NB4 (cell line): ENCODE data around the gene RPL41.

Experiments
- DNase-seq: peaks from one replicate; pipeline ENCODE4 v3.0.0; 2010; ENCODE audit warnings: low read depth
- H3K4me3 ChIP-seq: one replicate; pipeline ENCODE4 v1.5.1; 2011; ENCODE audit warnings: mild to moderate bottlenecking, low read depth, low read length, moderate library complexity
- MYC ChIP-seq: IDR thresholded peaks from 2 replicates; pipeline ENCODE4 v1.6.1; 2011; ENCODE audit warnings: low read depth, low read length
- POLR2A ChIP-seq: IDR thresholded peaks from 2 replicates; pipeline ENCODE4 v1.6.1; 2011; ENCODE audit warnings: mild to moderate bottlenecking; ENCODE audit not compliant: insufficient read length; ENCODE audit errors: extremely low read depth
- TF ChIP-seq, protein P1 (sequence below): IDR thresholded peaks from 2 replicates; pipeline ENCODE4 v1.6.1; 2011; ENCODE audit warnings: low read depth, low read length
- TF ChIP-seq, protein P2 (sequence below): IDR thresholded peaks from one replicate; pipeline ENCODE4 v1.5.1; 2012; ENCODE audit warnings: low read depth, low read length

RPL41 gene

DNA sequence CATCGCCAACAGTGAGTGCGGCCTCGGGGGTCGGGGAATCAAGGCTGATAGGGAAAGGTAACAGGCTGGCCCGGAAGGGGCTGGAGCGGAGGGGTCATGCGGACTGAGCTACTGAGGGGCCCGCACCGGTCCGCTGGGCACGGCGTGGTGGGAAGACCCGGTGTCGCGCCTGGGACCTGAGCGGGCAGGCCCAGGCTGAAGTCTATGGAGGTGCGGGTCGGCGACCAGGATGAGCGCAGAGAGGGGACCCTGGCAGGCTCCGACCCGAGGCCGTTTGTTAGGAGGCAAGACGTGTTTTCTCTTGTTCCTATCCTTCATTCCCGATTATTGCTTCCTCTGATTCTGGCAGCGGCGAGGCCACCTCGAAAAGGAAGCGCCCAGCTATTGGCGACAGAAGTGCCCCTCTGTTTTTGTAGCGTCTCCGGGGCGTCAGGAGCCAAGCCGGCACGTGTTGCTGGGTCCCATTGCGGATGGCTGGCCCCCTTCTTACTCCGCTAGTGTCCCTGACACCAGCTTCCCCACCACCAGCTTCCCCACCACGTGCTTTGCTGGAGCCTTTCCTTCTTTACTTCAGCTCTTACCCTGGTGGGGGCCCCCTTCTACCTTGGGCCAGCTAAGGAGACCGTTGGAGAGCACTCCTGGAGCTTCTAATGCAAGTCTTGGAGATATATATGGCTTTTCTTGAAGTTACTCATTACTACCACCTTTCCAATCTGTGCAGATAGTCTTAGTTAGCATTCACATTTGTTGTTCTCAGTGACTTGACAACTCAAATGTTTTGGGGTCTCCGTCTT is 11.4 kb upstream of the RPL41 start:
- TF ChIP-seq, protein P1, sequence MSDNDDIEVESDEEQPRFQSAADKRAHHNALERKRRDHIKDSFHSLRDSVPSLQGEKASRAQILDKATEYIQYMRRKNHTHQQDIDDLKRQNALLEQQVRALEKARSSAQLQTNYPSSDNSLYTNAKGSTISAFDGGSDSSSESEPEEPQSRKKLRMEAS, result peak; percentile 96
- no peak for TF ChIP-seq POLR2A
- TF ChIP-seq MYC, result peak; percentile 92
- TF ChIP-seq, protein P2, sequence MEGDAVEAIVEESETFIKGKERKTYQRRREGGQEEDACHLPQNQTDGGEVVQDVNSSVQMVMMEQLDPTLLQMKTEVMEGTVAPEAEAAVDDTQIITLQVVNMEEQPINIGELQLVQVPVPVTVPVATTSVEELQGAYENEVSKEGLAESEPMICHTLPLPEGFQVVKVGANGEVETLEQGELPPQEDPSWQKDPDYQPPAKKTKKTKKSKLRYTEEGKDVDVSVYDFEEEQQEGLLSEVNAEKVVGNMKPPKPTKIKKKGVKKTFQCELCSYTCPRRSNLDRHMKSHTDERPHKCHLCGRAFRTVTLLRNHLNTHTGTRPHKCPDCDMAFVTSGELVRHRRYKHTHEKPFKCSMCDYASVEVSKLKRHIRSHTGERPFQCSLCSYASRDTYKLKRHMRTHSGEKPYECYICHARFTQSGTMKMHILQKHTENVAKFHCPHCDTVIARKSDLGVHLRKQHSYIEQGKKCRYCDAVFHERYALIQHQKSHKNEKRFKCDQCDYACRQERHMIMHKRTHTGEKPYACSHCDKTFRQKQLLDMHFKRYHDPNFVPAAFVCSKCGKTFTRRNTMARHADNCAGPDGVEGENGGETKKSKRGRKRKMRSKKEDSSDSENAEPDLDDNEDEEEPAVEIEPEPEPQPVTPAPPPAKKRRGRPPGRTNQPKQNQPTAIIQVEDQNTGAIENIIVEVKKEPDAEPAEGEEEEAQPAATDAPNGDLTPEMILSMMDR, result peak; percentile 26
- H3K4me3 ChIP-seq, result peak overlapping the region; percentile 100
- peak; percentile 71 for DNase-seq

DNA sequence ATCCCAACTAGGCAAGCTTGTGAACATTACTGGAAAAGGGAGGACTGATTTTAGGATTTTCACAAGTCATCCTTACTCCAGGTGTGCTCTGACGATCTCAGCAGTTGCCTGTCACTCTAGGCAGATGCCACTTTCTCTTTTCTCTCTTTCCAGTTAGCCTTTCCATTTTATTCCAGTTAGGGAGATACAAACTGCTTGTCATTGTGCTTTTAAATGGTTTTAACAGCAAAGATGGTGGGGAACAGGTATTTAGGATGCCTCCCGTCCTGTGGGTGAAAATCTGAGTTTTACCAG is 10.9 kb upstream of the RPL41 start:
- DNase-seq, result no peak
- peak overlapping the region; percentile 100 for H3K4me3 ChIP-seq
- TF ChIP-seq, protein P2, result no peak
- no peak for TF ChIP-seq MYC
- TF ChIP-seq, protein P1, result no peak
- TF ChIP-seq POLR2A, result no peak

DNA sequence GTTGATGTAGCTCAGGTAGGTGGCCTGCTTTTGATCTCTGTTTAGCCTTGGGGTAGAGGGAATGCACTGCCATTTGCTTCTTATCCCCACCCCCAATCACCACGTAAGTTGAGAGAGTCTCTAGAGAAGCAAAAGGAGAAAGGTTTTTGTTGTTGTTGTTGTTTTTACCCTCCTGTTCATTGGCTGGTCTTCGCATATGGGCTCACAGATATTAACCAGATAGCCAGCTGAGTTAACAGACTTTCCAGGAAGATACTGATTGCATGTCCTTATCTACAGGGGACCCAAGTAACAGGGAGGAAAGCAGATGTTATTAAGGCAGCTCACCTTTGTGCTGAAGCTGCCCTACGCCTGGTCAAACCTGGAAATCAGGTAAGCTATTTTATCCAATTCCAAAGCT is 9.2 kb upstream of the RPL41 start:
- TF ChIP-seq MYC (no peak), POLR2A (no peak)
- TF ChIP-seq, protein P2, result no peak
- TF ChIP-seq, protein P1, result no peak
- peak overlapping the region; percentile 100 for H3K4me3 ChIP-seq
- no peak for DNase-seq

DNA sequence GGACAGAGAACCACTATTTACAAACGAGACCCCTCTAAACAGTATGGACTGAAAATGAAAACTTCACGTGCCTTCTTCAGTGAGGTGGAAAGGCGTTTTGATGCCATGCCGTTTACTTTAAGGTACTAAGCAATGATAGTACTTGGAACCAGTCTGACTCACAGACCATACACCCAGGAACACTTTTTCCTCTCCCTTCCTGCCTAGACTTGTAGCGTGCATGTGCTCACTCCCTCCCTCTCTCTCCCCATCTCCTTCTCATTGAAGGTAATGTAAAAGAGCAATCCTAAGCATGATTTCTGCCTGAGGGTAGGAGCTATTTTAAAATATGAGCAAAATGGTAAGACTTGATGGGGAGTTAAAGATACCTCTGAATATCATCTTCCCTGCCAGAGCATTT is 5.9 kb upstream of the RPL41 start:
- DNase-seq, result no peak
- TF ChIP-seq MYC (no peak), POLR2A (no peak)
- TF ChIP-seq, protein P2, result no peak
- TF ChIP-seq, protein P1, result no peak
- no peak overlapping the region for H3K4me3 ChIP-seq

DNA sequence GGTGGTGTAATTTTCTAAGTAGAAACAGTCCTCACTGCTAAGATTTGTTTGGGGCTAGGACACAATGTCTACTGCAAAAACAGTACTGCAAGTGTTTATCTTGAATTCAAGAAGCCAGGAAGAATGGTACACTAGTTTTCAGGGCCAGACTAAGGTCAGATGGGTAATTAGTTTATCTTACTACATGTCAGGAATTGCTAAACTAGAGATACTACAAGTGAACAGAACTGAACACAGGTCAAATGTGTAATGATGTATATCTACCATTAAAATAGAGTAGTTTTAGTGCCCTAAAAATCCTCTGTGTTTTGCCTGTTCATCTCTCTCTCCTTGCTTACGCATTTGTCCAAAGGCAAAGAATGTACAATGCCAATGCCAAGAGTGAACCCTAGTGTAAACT is 2.3 kb upstream of the RPL41 start:
- H3K4me3 ChIP-seq, result no peak overlapping the region
- TF ChIP-seq POLR2A, result no peak
- TF ChIP-seq, protein P1, result no peak
- TF ChIP-seq, protein P2, result no peak
- TF ChIP-seq MYC, result no peak
- DNase-seq, result no peak
